OCI-M1 (cell line): ENCODE results near the gene MANEA.
A peak's percentile ranks its signal among the peaks of the same experiment; 100 is the strongest.
"Not testable (repeated sequence)": the region's sequence is repeated elsewhere in the genome, so short reads cannot be mapped to it uniquely, and the experiment has no call there.

ENCODE experiments used
- DNase-seq: peaks from one replicate; lab custom pipeline; 2025; lab: John Stamatoyannopoulos, UW

The MANEA gene, protein sequence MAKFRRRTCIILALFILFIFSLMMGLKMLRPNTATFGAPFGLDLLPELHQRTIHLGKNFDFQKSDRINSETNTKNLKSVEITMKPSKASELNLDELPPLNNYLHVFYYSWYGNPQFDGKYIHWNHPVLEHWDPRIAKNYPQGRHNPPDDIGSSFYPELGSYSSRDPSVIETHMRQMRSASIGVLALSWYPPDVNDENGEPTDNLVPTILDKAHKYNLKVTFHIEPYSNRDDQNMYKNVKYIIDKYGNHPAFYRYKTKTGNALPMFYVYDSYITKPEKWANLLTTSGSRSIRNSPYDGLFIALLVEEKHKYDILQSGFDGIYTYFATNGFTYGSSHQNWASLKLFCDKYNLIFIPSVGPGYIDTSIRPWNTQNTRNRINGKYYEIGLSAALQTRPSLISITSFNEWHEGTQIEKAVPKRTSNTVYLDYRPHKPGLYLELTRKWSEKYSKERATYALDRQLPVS

DNA sequence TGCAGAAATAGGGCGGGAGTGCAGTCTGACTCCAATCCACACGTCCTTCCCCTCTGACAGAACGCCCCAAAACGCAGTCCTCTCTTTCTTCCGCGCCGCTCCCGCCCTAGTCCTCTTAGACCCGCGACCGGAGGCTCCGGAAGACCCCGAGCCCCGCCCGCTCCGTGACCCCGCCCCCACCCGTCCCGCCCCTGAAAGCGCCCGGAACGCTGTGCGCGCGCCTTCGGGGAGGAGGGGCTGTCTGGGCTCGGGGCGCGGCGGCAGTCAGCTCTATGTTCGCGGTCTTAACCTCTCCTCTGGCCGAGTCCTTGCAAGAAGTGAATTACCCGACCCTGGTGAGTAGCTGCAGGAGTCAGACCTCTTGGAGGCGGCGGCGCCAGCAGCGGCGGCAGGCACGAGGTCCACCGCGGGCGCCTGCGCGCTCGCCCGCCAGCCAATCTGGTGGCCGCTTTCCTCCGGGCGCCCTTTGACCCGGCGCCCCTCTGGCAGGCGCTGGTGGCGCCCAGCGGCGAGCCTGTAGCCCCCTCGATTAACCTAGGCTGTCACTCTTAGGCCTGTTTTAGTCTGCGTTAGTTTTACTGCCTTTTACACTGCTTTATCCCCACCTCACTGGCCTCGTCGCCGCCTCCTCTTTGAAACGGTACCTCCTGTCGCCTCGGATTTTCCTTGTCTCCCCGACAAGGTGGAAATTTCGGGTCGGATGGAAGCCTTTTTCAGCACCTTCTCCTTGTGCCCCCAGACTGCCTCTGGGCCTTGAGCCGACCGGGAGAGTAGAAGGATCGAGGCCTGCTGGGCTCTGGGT is at the start of gene MANEA:
Gene MANEA, plus strand, starts transcription at position 232 of the 802 bp plus-strand sequence. CDS start 8,905 bp downstream, outside the sequence.
- peak; percentile 94 for DNase-seq

DNA sequence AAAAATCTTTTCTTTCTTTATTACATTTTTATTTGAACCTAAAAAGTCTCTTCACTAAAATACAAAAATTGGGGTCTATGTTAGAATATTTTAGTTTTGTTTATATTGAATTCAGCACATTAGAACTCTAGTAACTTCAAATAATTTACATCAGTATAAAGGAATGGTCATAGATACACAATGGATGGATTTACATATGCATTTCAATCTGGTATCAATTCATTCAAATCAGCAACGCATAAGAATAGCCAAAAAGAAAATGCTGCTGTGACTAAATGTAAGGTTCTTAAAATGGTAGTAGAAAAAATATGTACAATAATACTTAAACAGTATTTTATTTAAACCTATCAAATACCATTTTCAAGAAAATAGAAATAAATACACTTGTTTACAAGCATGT is 47.6 kb upstream of the MANEA start:
- no peak for DNase-seq

DNA sequence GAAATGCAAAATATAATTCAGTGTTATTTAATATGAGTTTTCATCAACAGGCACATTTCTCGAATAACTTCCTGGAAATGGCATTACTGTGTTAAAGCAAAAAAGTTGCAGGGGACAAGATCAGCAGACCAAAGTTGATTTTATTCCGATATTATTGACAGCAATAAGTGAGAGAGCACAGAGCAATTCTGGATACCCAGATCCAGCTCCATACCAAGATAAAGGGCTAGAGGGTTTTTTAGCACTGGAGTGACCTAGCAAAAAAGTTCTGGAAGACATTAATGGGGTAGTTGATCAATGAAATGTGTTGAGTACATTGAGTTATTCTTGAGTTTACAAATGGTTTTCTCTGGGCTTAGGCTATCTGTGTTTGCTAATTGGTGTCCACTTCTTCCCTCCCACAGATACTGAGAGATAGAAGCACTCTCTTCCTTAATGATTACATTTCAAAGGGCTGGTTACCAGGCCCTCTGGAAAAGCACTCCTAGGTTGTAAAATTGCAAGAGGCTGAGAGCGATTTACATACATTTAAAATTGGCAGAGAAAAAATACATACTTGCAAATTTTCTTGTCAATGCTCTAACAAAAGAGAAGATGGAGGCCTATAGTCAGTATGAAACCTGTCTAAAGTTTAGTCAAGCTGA is 47.0 kb upstream of the MANEA start:
- no peak for DNase-seq

DNA sequence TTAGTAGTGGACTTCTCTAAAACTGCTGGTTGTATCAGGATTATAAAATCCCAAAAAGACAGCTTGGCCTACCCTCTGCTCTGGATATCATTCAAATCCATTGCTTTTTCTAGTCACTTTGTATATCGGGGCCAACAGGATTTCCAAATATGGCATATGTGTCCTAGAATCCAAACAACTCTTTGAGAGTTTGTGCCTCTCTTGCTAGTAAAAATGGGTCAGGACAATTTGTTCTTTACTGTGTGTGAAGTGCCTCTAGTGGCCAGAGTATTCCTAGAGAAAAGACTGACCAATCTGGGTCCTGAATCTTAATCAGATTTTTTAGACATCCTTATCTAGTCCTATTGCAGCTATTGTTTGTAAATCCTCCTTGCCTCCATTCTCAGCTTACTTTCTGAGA is 33.5 kb upstream of the MANEA start:
- no peak for DNase-seq

DNA sequence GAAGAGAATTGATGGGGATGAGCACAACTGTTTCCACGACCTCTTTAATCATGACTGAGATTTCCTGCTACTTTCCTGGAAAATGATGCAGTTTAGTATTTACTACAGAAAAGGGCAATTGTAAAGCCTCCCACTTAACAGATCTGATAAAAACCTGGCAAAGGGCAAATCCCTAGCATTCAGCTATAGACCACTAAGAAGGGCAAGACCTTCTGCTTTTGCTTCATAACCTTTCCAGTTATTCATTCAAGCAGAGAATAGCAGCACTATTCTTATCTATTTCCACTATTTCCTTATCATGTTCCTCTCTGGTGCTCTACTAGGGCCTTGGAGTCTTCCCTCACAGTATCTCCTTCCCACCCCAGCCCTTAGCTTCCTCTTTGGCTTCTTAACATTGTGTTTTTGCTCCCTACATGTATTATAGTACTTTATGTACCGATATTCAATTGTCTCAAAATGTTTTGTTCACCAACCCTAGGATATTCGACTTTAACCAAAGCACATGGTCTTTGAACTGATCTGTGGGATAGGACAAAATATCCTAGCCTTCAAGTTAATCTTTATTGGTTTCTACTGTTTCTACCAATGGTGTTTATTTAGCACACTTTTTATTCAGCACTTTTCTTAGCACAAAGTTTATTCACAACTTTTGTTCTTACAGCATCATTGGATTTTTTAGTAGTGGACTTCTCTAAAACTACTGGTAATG is 32.7 kb upstream of the MANEA start:
- peak; percentile 75 for DNase-seq

DNA sequence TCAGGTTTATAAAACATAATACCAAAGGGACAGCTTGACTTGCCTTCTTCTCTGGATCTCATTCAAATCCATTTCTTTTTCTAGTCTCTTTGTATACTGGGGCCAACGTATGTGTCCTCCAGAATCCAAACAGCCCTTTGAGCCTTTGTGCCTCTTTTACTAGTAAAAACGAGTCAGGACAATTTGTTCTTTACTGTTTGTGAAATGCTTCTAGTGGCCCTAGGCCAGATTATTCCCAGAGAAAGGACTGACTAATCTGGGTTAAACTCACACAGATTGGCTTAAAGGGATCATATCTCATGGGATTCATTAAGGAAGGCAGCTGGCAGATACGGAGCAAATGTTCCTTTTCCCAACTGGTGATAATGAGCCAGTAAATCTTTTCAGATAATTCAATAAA is 32.1 kb upstream of the MANEA start:
- no peak for DNase-seq

DNA sequence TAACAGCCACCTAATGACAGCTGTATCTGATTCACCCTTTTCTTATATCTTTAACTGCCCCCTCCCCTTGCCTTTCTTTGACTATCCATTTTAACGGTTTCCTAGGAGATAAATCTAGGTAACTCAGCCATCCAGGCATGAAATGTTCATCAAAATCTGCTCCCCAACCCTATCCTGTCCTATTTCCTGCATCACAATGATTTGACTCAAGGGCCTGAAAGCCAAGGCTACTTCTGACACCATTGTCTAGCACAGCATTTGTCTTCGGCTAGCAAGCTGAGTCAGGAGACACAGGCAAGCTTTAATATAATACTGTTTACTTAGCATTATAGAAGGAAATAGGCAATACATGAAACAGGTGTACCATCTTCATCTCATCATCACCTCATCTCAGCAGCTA is 31.6 kb upstream of the MANEA start:
- no peak for DNase-seq

DNA sequence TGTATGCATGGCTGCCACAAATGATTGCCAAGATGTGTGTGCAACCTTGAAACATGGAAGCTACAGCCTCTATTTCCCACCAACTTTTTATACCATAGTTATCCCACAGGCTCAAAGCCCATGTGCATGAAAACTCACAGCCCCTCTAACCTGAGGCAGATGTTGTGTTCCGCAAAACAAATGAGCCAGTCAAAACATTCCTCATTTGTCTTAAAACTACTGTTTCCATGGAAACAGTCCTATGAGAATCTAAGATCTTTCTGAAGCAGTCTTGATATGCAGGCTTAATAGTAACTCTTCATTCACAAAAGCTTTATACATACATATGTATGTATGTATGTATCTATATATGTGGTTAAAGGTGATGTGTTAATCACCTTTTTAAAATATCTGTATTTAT is 31.2 kb upstream of the MANEA start:
- no peak for DNase-seq

DNA sequence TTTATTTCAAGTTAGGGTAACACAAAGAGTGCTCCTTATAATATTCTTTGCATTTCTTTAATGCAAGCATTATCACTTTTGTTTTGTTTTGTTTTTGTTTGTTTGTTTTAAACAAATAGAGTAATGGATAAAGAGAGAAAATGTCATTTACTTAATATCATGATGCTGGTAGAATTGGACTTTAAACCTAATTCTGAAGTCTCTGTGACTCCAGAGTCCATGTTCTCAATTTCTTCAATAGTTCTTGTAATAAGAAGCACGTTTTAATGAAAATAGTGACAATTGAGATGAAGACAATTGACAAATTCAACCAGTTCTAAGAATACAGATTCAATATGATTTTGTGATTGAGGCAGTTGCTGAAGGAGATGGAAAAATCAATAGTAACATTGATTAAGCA is 30.3 kb upstream of the MANEA start:
- no peak for DNase-seq

DNA sequence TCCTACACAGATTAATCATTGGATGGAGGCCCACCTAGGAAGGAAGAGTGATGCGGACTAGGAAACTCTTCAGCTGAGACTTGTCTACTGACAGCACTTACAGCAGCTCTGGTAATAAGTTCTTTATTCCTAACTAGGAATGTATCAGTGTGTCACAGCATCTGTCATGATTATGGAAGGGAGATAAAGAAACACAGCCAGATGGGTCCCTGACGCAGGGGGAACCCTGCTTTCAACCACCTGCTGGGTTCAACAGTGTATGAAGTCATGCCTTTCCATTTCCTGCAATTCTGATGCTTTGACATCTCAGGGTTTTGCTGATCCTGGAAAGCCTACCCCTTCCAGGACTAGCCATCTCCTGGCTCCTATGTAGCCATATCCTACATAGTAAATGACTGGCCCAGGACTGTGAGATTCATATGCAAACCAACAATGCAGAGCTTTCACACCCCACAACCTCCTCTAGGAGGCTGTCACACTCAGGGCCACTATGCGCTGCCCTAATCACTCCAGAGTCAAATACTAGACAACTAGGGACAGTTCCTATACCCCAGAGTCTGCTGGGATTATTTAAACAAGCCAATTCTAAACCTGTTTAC is 29.0 kb upstream of the MANEA start:
- DNase-seq = no peak

DNA sequence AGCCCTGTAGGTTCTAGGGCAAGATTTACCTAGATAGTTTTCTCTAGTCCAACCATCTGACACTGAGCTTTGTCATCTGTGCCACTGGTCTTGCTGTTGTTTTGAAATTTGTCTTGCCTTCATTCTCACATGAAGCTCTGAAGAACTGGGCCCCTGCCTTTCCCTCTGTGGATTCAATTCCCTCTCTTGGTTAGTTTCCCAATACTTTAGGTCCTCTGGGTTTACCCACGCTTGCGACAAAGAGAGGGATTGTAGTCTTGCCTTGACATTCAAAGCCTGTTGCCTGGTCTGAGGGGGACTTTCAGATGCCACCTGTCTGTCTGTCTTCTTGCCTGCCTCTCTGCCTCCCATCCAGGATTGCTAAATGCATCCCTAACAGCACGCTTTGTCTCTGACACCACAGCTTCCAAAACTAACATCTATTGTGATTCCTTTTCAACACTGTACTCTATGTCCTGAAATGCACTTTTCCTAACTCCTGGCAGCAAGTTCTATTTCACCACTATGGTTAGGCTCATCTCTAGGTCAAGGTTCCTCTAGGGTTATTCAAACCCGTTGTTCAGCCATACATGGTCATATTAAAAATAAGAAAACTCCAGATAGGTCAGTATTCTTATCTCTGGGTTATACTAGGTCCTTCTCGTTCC is 25.5 kb upstream of the MANEA start:
- no peak for DNase-seq

DNA sequence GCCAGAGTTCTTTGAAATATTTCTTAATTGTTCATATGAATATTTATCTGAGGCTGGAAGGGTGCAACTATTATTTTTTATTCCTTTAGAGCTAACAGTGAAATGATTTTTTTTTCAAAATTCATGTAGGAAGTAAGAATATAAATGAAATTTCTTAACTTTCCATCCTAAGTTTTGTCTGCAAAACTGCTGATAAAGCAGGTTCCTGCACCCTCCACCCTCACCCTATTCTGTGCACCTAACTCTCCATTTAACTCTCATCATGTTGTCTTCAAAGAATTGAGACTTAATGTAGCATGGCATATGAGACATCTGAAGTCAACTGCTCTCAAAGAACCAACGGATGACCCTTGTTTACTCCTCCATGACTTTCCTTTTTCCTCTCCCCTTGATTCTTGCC is 23.5 kb upstream of the MANEA start:
- no peak for DNase-seq

DNA sequence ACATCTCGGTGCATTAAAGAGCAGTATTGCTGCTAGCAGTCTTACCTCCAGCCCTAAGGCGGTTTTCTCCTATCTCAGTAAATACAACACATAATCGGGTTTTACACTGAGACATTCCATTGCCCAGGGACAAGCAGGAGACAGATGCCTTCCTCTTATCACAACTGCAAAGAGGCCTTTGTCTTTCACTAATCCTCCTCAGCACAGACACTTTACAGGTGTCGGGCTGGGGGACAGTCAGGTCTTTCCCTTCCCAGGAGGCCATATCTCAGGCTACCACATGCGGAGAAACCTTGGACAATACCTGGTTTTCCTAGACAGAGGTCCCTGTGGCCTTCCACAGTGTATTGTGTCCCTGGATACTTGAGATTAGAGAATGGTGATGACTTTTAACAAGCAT is 16.4 kb upstream of the MANEA start:
- DNase-seq = not testable (repeated sequence)

DNA sequence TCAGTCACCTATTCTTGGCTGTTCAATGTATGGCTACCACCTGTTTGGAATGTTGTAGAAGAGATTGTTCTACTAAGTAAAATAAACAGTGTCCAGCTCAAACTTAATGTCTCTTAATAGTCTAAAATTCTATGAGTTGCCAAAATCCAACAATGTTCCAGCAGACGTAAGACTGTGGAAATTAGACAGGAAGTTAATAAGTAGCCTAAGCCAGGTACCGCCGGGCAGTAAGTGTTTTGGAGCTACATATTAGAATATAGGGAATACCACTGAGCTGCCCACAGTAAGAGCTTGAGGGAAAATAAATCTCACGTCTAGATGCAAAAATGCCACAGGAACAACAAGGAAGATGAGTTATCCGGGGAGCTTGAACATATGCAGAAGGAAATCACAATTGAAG is 7.8 kb upstream of the MANEA start:
- no peak for DNase-seq

DNA sequence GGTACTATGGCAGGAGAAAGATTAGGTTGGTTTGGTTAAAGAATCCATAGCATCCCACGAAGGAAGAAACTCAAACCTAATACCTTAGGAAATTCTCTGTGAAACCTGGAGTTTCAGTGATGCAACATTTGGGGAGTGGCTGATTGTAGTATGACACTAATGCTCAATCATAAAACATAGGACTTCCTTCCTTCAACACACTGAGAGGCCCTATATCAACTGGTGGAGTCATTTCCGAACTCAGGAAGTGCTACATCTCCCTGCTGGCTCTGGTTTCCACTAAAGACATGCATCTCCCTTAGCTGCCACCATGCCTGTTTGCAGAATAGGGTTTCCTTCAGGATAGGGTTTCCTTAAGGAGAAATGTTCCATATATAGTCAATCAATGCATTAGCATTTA is 5.2 kb upstream of the MANEA start:
- DNase-seq = peak; percentile 21

DNA sequence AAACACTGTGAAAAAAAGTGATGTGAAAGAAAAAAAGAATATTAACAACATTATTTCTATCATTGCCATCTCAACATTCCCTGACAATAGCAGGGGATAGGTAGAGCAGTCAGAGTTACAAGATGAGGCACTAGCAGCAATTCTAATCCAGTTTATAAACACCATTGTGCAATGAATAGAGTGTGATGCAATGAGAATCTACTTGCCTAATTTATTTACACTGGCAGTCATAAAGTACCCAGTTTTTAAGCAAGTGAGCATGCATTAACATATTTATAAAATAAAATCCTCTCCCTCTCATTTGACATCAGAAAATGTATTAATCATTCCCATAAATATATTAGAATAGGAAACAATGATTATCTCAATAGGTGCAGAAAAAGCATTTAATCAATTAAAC is 2.5 kb upstream of the MANEA start:
- DNase-seq = peak; percentile 46

DNA sequence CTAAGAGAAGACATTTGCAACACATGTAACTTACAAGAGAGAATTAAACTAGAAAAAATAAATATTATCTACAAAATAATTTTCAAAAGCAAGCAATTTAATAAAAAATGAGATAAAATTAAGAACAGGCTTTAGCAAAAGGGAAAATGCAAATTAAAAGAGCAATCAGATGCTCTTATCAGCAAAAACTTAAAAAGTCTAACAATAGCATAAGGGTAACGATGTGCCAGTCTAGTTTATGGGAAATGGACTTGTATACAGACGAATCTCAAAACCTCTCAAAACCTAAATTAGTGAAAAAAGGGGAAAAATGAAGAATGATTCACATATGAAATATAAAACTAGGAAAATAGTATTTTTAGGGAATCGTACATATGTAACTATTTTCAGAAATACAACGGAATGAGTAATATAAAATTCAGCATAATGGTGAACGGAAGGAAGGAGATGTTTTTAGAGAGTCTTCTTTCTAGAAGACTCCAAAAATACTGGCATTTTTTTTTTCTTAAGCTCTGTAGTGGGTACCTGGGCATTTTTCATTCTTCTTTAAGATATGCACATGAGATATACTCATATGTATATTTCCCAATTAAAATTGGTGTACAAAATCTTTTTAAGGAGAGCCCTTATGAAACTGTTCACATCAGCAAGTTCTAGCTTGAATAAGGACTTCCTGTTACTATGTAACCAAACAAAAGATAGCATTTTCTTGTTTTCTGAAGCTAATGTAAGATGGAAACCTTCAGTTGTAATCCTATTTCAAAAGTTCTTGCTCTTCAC is 927 bp upstream of the MANEA start:
- DNase-seq = peak; percentile 82

DNA sequence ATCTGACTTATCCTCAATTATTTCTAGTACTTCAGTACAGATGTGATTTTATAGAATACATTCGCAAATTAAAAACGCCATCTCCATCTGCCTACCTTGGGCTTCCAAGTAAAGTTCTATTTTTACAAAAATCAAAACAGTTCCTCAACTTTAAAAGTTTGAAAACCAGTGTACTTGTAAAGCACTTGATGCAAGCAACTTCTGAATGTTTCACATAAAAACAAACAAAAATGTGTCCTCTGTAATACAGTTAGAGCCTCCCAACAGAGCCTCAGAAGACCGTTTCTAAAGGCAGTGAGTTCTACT is 384 bp upstream of the MANEA start:
- no peak for DNase-seq

DNA sequence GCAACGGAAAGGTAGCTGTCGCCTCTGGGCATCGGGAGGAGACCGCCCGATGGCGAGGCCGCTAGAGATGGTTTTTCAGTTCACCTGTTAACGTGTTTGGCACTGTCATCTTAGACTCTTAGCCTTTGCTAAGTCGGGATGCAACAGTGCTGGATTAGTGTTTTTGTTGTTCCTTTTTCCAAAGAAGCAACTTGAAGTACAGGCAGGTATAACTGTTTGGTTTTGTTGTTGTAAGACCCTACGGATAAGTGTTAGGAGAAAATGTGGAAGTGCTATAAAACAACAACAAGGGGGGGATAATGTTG is 723 bp downstream of the MANEA start:
- no peak for DNase-seq

DNA sequence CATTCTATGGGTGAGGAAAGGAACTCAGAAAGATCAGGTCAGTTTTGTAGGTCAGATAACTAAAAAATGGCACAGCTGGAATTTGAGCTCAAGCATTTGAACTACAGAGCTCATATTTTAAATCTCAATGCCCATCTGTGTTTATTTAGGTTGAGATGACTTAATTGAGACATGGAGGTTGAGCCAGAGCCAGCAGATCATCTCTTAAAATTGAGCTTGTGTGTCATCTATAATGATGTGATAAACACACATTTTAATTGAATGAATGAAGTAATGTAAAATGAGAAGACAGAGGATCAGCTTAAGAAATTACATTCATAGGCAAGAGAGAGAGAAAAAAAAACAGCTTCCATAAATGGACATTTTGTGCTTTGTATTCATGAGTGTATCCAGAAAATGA is 3.7 kb downstream of the MANEA start:
- no peak for DNase-seq

DNA sequence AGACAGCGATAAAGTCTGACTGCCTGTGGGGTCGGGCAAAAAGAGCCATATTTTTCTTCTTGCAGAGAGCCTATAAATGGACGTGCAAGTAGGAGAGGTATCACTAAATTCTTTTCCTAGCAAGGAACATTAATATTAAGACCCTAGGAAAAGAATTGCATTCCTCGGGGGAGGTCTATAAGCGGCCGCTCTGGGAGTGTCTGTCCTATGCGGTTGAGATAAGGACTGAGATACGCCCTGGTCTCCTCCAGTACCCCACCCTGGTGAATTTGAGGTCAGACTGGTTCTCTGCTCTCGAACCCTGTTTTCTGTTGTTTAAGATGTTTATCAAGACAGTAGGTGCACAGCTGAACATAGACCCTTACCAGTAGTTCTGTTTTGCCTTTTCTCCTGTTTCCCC is 6.9 kb downstream of the MANEA start:
- peak; percentile 28 for DNase-seq
